Transverse colon (tissue), 4 donors: Measurements from ENCODE around the gene CERKL. TPM values are rescaled to one million over a fixed set of nuclear protein-coding genes. Genes with fewer than 3 reads are reported as not detected.

Experiments
- DNase-seq: peaks from one replicate; pipeline ENCODE4 v3.0.0-alpha.2; 2019
- H3K27ac ChIP-seq, 4 donors: fragments of 200-600 bp; sonication (generic); 2 replicates each; pipeline ENCODE4 v1.5.1; 2016 to 2018; ENCODE audit warnings: inconsistent platforms in 4 of 4
- H3K27me3 ChIP-seq: fragments of 200-600 bp; sonication (generic); 2 replicates; pipeline ENCODE4 v1.5.1; 2017; ENCODE audit warnings: inconsistent platforms
- H3K36me3 ChIP-seq, 4 donors: fragments of 200-600 bp; sonication (generic); 2 replicates each; pipeline ENCODE4 v1.5.1; 2017 to 2019; ENCODE audit warnings: inconsistent platforms in 4 of 4
- H3K4me1 ChIP-seq, 4 donors: fragments of 200-600 bp; sonication (generic); 2 replicates each; pipeline ENCODE4 v1.5.1; 2017 to 2020; ENCODE audit warnings: inconsistent platforms in 4 of 4
- H3K4me3 ChIP-seq, 4 donors: fragments of 200-600 bp; sonication (generic); 1 replicate in 1 of 4; 2 replicates in 3 of 4; pipeline versions ENCODE4 v1.5.1 to v1.6.1; 2017 to 2019; ENCODE audit warnings: inconsistent platforms in 4 of 4
- H3K9me3 ChIP-seq, 2 donors: fragments of 200-600 bp; sonication (generic); 2 replicates each; pipeline ENCODE4 v1.5.1; 2017 to 2019; ENCODE audit warnings: inconsistent platforms in 2 of 2
- CTCF ChIP-seq, 5 experiments: fragments of 200-600 bp in 3 of 5; fragments of 450-650 bp in 2 of 5; sonication (generic) in 3 of 5; IDR thresholded peaks; 1 replicate in 2 of 5; 2 replicates in 3 of 5; pipeline ENCODE4 v1.5.1; 2016 to 2017; ENCODE audit warnings: antibody characterized with exemption in 5 of 5, inconsistent platforms in 3 of 5, mild to moderate bottlenecking in 2 of 5, moderate library complexity in 1 of 5
- EP300 ChIP-seq: sonication (generic); formaldehyde crosslinking; IDR thresholded peaks from one replicate; pipeline ENCODE4 v1.6.1; 2017; ENCODE audit warnings: antibody characterized with exemption, low read depth
- POLR2A ChIP-seq: fragments of 450-650 bp; IDR thresholded peaks from one replicate; pipeline ENCODE4 v1.6.1; 2016; ENCODE audit warnings: antibody characterized with exemption, mild to moderate bottlenecking, moderate library complexity
- POLR2AphosphoS5 ChIP-seq, 3 donors: sonication (generic); formaldehyde crosslinking; IDR thresholded peaks; one replicate each; pipeline ENCODE4 v1.6.1; 2016; ENCODE audit warnings: antibody characterized with exemption in 3 of 3
- WGBS, 2 donors: methylation state at CpG; one replicate each; pipeline ENCODE4 v1.1.5; 2018; ENCODE audit warnings: low coverage in 1 of 2; 5-methylcytosine and 5-hydroxymethylcytosine counted together
- in situ Hi-C, 4 donors: fragments of 200-750 bp; cut with MboI; loops; one replicate each; pipeline versions ENCODE4 v1.15.0 to v1.15.1; 2017; ENCODE audit warnings: low sequenced_read_pairs in 3 of 4, low pct_ligation_motif_present in 1 of 4, low pct_unique_long_range_greater_than_20kb in 1 of 4
- intact Hi-C: fragments of 100-400 bp; cut with DNase I; formaldehyde crosslinking; loops from one replicate; pipeline ENCODE4 v1.15.1; 2023; ENCODE audit warnings: low total_unique reads
- total RNA-seq, 4 donors: library from RNA; depleted of rRNA; stranded (reverse); fragments of >200 nt; gene quantifications; one replicate each; pipeline ENCODE4 v1.1.0, GENCODE V29; 2016

CERKL gene
- total RNA-seq, 4 donors from 2014 or later, result 0.32 TPM; not detected in 3

- Histone ChIP-seq H3K4me1 (no peaks in the 10 kb centered on the region), H3K27ac (no peak overlapping the region), H3K9me3 (no peaks in the 10 kb centered on the region), H3K36me3 (no peaks in the 10 kb centered on the region), H3K27me3 (no peaks in the 10 kb centered on the region), H3K4me3 (no peak overlapping the region)
- no peak for TF ChIP-seq EP300
- 87 to 90% methylated on average over 3 of the region's 3 CpGs for WGBS, 2 donors
- DNase-seq, result no peak
- in situ Hi-C loops, result no loop called here
- intact Hi-C loops, result no loop called here
These were observed 35.0 kb downstream of the CERKL start for GRCh38 chr2:181621779-181622490.

- Histone ChIP-seq H3K27me3 (no peaks in the 10 kb centered on the region), H3K27ac (no peak overlapping the region), H3K36me3 (no peaks in the 10 kb centered on the region), H3K9me3 (no peaks in the 10 kb centered on the region), H3K4me1 (no peaks in the 10 kb centered on the region), H3K4me3 (no peak overlapping the region)
- 65 to 83% methylated on average over 2 of the region's 2 CpGs for WGBS, 2 donors
- in situ Hi-C loops, result no loop called here
- intact Hi-C loops, result no loop called here
- no peak for DNase-seq
- TF ChIP-seq EP300 (no peak), POLR2AphosphoS5 (IDR thresholded peaks at IDR 0.05) (no peak), POLR2A (no peak), CTCF (IDR thresholded peaks at IDR 0.05) (no peak)
These were observed 37.4 kb downstream of the CERKL start for GRCh38 chr2:181619516-181619915.

GRCh38 chr2:181616715-181617114 lies 40.2 kb downstream of the CERKL start:
- in situ Hi-C loops, result no loop called here
- intact Hi-C loops, result no loop called here
- H3K4me3 ChIP-seq, result no peak overlapping the region
- TF ChIP-seq POLR2A (no peak), EP300 (no peak), POLR2AphosphoS5 (IDR thresholded peaks at IDR 0.05) (no peak), CTCF (IDR thresholded peaks at IDR 0.05) (no peak)
- no peaks in the 10 kb centered on the region for H3K4me1 ChIP-seq
- H3K27ac ChIP-seq, result no peak overlapping the region
- DNase-seq, result no peak
- H3K27me3 ChIP-seq, result no peaks in the 10 kb centered on the region
- 42 to 55% methylated on average over 1 of the region's 1 CpG for WGBS, 2 donors
- no peaks in the 10 kb centered on the region for H3K36me3 ChIP-seq
- H3K9me3 ChIP-seq, result no peaks in the 10 kb centered on the region

- intact Hi-C loops, result no loop called here
These were observed 41.8 kb downstream of the CERKL start for GRCh38 chr2:181614874-181615638.

More at GRCh38 chr2:181614874-181615638, 41.8 kb downstream of the CERKL start:
- TF ChIP-seq EP300 (no peak), CTCF (IDR thresholded peaks at IDR 0.05) (no peak), POLR2A (no peak), POLR2AphosphoS5 (IDR thresholded peaks at IDR 0.05) (no peak)
- no peak for DNase-seq
- in situ Hi-C loops, result no loop called here
- H3K27me3 ChIP-seq, result no peaks in the 10 kb centered on the region
- no peaks in the 10 kb centered on the region for H3K9me3 ChIP-seq
- no peak overlapping the region for H3K4me3 ChIP-seq
- H3K4me1 ChIP-seq, result no peaks in the 10 kb centered on the region
- no peak overlapping the region for H3K27ac ChIP-seq
- WGBS, 2 donors, result 70 to 78% methylated on average over 7 of the region's 7 CpGs
- H3K36me3 ChIP-seq, result no peaks in the 10 kb centered on the region
